Measurements from ENCODE around the gene COTL1. TPM values are rescaled to one million over a fixed set of nuclear protein-coding genes. Genes with fewer than 3 reads are reported as not detected.

The COTL1 gene
- total RNA-seq, 1 experiment from 2014 or later: 102 TPM

DNA sequence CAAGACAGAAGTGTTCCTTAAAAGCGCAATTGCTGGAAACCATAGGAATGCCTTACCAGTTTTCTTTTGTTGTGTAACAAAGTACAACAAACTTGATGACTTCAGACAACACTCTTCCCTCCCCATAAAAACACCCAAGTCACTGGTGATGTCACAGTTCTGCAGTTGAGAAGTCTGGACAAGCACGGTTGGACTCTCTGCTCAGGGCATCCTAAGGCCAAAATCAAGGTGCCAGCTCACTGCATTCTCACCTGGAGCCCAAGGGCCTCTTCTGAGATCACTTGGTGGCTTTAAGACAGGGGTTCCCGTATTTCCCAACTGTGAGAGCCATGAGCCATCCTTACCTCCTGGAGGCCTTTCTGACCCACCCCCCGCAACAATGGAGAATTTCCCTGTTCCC lies 67.8 kb downstream of the COTL1 start:
- Mint-ChIP-seq H3K9me3 (no peaks in the 10 kb centered on the region), H3K27me3 (ENCODE audit: low read depth) (no peaks in the 10 kb centered on the region), H3K4me3 (no peak overlapping the region), H3K27ac (no peak overlapping the region), H3K36me3 (no peaks in the 10 kb centered on the region), H3K4me1 (peaks cover 29% of the 10 kb centered on the region)
- POLR2A ChIA-PET: no interaction called here
- CTCF ChIA-PET: interaction anchor here (1.1 kb wide), 1 partner anchor 13 kb away, joined by 3 read pairs; no protein-coding TSS in a partner anchor
- ATAC-seq (no peak), DNase-seq (ENCODE audit: low spot score) (no peak)
- TF ChIP-seq GABPB1 (CRISPR knock-in tag; IDR thresholded peaks at IDR 0.05) (no peak), RELA (CRISPR knock-in tag; IDR thresholded peaks at IDR 0.05; ENCODE audit: borderline replicate concordance) (no peak), ZNF232 (CRISPR knock-in tag; IDR thresholded peaks at IDR 0.05) (no peak), ZNF416 (CRISPR knock-in tag; IDR thresholded peaks at IDR 0.05) (no peak), ZNF138 (CRISPR knock-in tag; conservative IDR thresholded peaks at IDR 0.05) (no peak), ZNF317 (CRISPR knock-in tag; IDR thresholded peaks at IDR 0.05; ENCODE audit: borderline replicate concordance, low read depth) (no peak), ESRRA (CRISPR knock-in tag; IDR thresholded peaks at IDR 0.05; ENCODE audit: borderline replicate concordance) (no peak)
- TF ChIP-seq, protein P1, sequence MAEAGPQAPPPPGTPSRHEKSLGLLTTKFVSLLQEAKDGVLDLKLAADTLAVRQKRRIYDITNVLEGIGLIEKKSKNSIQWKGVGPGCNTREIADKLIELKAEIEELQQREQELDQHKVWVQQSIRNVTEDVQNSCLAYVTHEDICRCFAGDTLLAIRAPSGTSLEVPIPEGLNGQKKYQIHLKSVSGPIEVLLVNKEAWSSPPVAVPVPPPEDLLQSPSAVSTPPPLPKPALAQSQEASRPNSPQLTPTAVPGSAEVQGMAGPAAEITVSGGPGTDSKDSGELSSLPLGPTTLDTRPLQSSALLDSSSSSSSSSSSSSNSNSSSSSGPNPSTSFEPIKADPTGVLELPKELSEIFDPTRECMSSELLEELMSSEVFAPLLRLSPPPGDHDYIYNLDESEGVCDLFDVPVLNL (CRISPR knock-in tag; IDR thresholded peaks at IDR 0.05; ENCODE audit: borderline replicate concordance, low read depth): no peak
- TF ChIP-seq, protein P2, sequence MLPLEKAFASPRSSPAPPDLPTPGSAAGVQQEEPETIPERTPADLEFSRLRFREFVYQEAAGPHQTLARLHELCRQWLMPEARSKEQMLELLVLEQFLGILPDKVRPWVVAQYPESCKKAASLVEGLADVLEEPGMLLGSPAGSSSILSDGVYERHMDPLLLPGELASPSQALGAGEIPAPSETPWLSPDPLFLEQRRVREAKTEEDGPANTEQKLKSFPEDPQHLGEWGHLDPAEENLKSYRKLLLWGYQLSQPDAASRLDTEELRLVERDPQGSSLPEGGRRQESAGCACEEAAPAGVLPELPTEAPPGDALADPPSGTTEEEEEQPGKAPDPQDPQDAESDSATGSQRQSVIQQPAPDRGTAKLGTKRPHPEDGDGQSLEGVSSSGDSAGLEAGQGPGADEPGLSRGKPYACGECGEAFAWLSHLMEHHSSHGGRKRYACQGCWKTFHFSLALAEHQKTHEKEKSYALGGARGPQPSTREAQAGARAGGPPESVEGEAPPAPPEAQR (CRISPR knock-in tag; IDR thresholded peaks at IDR 0.05): no peak
- TF ChIP-seq, protein P3, sequence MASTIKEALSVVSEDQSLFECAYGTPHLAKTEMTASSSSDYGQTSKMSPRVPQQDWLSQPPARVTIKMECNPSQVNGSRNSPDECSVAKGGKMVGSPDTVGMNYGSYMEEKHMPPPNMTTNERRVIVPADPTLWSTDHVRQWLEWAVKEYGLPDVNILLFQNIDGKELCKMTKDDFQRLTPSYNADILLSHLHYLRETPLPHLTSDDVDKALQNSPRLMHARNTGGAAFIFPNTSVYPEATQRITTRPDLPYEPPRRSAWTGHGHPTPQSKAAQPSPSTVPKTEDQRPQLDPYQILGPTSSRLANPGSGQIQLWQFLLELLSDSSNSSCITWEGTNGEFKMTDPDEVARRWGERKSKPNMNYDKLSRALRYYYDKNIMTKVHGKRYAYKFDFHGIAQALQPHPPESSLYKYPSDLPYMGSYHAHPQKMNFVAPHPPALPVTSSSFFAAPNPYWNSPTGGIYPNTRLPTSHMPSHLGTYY (CRISPR knock-in tag; IDR thresholded peaks at IDR 0.05): no peak
- TF ChIP-seq, protein P4, sequence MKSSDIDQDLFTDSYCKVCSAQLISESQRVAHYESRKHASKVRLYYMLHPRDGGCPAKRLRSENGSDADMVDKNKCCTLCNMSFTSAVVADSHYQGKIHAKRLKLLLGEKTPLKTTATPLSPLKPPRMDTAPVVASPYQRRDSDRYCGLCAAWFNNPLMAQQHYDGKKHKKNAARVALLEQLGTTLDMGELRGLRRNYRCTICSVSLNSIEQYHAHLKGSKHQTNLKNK (CRISPR knock-in tag; IDR thresholded peaks at IDR 0.05): no peak
- TF ChIP-seq, protein P5, sequence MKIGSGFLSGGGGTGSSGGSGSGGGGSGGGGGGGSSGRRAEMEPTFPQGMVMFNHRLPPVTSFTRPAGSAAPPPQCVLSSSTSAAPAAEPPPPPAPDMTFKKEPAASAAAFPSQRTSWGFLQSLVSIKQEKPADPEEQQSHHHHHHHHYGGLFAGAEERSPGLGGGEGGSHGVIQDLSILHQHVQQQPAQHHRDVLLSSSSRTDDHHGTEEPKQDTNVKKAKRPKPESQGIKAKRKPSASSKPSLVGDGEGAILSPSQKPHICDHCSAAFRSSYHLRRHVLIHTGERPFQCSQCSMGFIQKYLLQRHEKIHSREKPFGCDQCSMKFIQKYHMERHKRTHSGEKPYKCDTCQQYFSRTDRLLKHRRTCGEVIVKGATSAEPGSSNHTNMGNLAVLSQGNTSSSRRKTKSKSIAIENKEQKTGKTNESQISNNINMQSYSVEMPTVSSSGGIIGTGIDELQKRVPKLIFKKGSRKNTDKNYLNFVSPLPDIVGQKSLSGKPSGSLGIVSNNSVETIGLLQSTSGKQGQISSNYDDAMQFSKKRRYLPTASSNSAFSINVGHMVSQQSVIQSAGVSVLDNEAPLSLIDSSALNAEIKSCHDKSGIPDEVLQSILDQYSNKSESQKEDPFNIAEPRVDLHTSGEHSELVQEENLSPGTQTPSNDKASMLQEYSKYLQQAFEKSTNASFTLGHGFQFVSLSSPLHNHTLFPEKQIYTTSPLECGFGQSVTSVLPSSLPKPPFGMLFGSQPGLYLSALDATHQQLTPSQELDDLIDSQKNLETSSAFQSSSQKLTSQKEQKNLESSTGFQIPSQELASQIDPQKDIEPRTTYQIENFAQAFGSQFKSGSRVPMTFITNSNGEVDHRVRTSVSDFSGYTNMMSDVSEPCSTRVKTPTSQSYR (CRISPR knock-in tag; IDR thresholded peaks at IDR 0.05): no peak

DNA sequence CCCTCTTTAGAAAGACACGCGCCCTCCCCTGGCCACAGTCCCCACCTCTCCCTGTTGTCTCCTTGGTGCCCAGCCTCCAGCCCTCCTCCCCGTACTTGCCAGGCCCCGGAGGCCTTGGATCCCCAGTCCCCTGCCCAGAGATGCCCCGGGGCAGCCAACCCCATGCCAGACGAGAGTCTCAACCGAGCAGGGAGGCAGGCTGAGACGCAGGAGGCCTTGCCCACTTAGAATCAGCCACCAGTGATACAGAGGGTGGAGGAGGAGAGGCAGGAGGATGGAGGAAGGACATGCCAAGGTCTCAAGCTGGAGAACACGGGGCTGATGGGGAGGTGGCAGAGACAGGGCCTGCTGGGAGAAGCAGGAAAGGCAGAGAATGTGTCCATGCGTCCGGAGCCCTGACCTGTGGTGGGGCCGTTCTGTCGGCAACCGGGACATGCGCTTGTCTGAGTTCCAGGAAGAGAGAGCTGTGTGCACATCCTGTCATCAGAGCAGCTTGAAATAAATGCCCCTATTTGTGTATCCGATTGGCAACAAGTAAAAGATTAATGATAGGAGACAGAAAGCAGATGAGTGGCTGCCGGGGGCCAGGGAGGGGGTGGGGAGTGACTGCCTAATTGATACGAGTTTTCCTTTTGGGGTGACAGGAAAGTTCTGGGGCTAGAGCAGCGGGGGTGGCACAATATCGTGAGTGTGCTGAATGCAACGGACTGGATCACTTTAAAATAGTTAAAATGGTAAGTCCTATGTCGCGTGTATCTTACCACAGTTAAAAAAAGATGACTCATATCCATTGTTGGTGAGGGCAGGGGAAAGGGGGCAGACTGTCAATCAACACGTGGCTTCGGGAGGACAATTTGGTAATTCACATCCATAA lies 68.7 kb downstream of the COTL1 start:
- CTCF ChIA-PET: interaction anchor here (0.8 to 1.1 kb wide), 3 partner anchors 14 to 72 kb away, joined by 3 read pairs; no protein-coding TSS in a partner anchor
- no peak for ATAC-seq
- Mint-ChIP-seq H3K9me3 (no peaks in the 10 kb centered on the region), H3K36me3 (no peaks in the 10 kb centered on the region), H3K4me1 (peaks cover 29% of the 10 kb centered on the region), H3K27ac (no peak overlapping the region; the same call in 1 of the 2 replicates), H3K4me3 (no peak overlapping the region), H3K27me3 (ENCODE audit: low read depth) (no peaks in the 10 kb centered on the region)
- DNase-seq (ENCODE audit: low spot score): no peak
- POLR2A ChIA-PET: interaction anchor here (0.5 kb wide), 1 partner anchor 69 kb away, joined by 4 read pairs; no protein-coding TSS in a partner anchor
- TF ChIP-seq, protein P6, sequence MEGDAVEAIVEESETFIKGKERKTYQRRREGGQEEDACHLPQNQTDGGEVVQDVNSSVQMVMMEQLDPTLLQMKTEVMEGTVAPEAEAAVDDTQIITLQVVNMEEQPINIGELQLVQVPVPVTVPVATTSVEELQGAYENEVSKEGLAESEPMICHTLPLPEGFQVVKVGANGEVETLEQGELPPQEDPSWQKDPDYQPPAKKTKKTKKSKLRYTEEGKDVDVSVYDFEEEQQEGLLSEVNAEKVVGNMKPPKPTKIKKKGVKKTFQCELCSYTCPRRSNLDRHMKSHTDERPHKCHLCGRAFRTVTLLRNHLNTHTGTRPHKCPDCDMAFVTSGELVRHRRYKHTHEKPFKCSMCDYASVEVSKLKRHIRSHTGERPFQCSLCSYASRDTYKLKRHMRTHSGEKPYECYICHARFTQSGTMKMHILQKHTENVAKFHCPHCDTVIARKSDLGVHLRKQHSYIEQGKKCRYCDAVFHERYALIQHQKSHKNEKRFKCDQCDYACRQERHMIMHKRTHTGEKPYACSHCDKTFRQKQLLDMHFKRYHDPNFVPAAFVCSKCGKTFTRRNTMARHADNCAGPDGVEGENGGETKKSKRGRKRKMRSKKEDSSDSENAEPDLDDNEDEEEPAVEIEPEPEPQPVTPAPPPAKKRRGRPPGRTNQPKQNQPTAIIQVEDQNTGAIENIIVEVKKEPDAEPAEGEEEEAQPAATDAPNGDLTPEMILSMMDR (IDR thresholded peaks at IDR 0.05): no peak
- TF ChIP-seq, protein P7, sequence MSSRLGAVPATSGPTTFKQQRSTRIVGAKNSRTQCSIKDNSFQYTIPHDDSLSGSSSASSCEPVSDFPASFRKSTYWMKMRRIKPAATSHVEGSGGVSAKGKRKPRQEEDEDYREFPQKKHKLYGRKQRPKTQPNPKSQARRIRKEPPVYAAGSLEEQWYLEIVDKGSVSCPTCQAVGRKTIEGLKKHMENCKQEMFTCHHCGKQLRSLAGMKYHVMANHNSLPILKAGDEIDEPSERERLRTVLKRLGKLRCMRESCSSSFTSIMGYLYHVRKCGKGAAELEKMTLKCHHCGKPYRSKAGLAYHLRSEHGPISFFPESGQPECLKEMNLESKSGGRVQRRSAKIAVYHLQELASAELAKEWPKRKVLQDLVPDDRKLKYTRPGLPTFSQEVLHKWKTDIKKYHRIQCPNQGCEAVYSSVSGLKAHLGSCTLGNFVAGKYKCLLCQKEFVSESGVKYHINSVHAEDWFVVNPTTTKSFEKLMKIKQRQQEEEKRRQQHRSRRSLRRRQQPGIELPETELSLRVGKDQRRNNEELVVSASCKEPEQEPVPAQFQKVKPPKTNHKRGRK (CRISPR knock-in tag; IDR thresholded peaks at IDR 0.05; ENCODE audit: borderline replicate concordance): no peak
- TF ChIP-seq GTF2I (CRISPR knock-in tag; conservative IDR thresholded peaks at IDR 0.05) (no peak), TEAD4 (CRISPR knock-in tag; IDR thresholded peaks at IDR 0.05) (no peak), TCF7 (CRISPR knock-in tag; IDR thresholded peaks at IDR 0.05; ENCODE audit: low read depth) (no peak), NR1H2 (CRISPR knock-in tag; IDR thresholded peaks at IDR 0.05) (no peak)
- TF ChIP-seq, protein P8, sequence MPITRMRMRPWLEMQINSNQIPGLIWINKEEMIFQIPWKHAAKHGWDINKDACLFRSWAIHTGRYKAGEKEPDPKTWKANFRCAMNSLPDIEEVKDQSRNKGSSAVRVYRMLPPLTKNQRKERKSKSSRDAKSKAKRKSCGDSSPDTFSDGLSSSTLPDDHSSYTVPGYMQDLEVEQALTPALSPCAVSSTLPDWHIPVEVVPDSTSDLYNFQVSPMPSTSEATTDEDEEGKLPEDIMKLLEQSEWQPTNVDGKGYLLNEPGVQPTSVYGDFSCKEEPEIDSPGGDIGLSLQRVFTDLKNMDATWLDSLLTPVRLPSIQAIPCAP (CRISPR knock-in tag; IDR thresholded peaks at IDR 0.05): no peak

Measured in WTC11 (cell line).